RWPE2 (cell line): ENCODE measurements around the gene FAM174C.

ENCODE experiments used
- ATAC-seq: fragments of 200-7000 bp; cut with Tn5 transposase; 3 replicates; pipeline ENCODE4 v1.9.1; 2021; ENCODE audit warnings: low read depth
- DNase-seq: peaks from one replicate; pipeline ENCODE4 v3.0.0-alpha.2; 2020; ENCODE audit warnings: low spot score
- H3K27ac ChIP-seq: fragments of 450-650 bp; 2 replicates; pipeline ENCODE4 v1.5.1; 2017; ENCODE audit warnings: mild to moderate bottlenecking; ENCODE audit not compliant: poor library complexity, severe bottlenecking
- H3K27me3 ChIP-seq: fragments of 250-450 bp; sonication (Bioruptor Pico); 2 replicates; pipeline ENCODE4 v1.5.1; 2021; ENCODE audit warnings: mild to moderate bottlenecking, moderate library complexity; ENCODE audit not compliant: insufficient read depth, poor library complexity, severe bottlenecking
- H3K36me3 ChIP-seq: fragments of 250-450 bp; sonication (Bioruptor Pico); 2 replicates; pipeline ENCODE4 v1.5.1; 2020; ENCODE audit warnings: low read depth, mild to moderate bottlenecking, moderate library complexity
- H3K4me1 ChIP-seq: fragments of 250-450 bp; sonication (Bioruptor Pico); 2 replicates; pipeline ENCODE4 v1.5.1; 2021; ENCODE audit warnings: mild to moderate bottlenecking, moderate library complexity; ENCODE audit not compliant: insufficient read depth, poor library complexity, severe bottlenecking
- H3K4me3 ChIP-seq: fragments of 250-450 bp; sonication (Bioruptor Pico); 2 replicates; pipeline ENCODE4 v1.5.1; 2021; ENCODE audit warnings: mild to moderate bottlenecking, moderate library complexity; ENCODE audit not compliant: severe bottlenecking
- H3K9me3 ChIP-seq: fragments of 250-450 bp; sonication (Bioruptor Pico); 2 replicates; pipeline ENCODE4 v1.5.1; 2021; ENCODE audit warnings: mild to moderate bottlenecking, moderate library complexity; ENCODE audit not compliant: severe bottlenecking
- CTCF ChIP-seq: fragments of 450-650 bp; IDR thresholded peaks from one replicate; pipeline ENCODE4 v1.5.1; 2017; ENCODE audit warnings: mild to moderate bottlenecking, moderate library complexity; ENCODE audit not compliant: poor library complexity, severe bottlenecking

FAM174C gene

GRCh38 chr19:1231729-1232637 is 43.3 kb upstream of the FAM174C start:
- peaks cover 19% of the 10 kb centered on the region for H3K36me3 ChIP-seq
- no peak overlapping the region for H3K4me3 ChIP-seq
- H3K9me3 ChIP-seq = no peaks in the 10 kb centered on the region
- no peaks in the 10 kb centered on the region for H3K27me3 ChIP-seq
- peaks cover 8% of the 10 kb centered on the region for H3K4me1 ChIP-seq
- ATAC-seq (peak; percentile 30; the same call in 2 of the 3 replicates), DNase-seq (no peak)
- H3K27ac ChIP-seq = peak overlapping the region; percentile 45
- no peak for TF ChIP-seq CTCF

- peak; percentile 13 for ATAC-seq
- H3K9me3 ChIP-seq = no peaks in the 10 kb centered on the region
- peaks cover 8% of the 10 kb centered on the region for H3K4me1 ChIP-seq
- DNase-seq = no peak
- H3K36me3 ChIP-seq = peaks cover 19% of the 10 kb centered on the region
- H3K27me3 ChIP-seq = no peaks in the 10 kb centered on the region
- no peak overlapping the region for H3K4me3 ChIP-seq
- no peak for TF ChIP-seq CTCF
- peak overlapping the region; percentile 45 for H3K27ac ChIP-seq
Measured at GRCh38 chr19:1232652-1233072, 42.7 kb upstream of the FAM174C start.

- no peak for DNase-seq
- H3K4me3 ChIP-seq = no peak overlapping the region
- ATAC-seq = no peak
- TF ChIP-seq CTCF = no peak
- no peaks in the 10 kb centered on the region for H3K9me3 ChIP-seq
- peaks cover 17% of the 10 kb centered on the region for H3K36me3 ChIP-seq
- H3K27me3 ChIP-seq = no peaks in the 10 kb centered on the region
- H3K27ac ChIP-seq = peak overlapping the region; percentile 45
- H3K4me1 ChIP-seq = peaks cover 8% of the 10 kb centered on the region
Measured at GRCh38 chr19:1233115-1233667, 42.1 kb upstream of the FAM174C start.

- TF ChIP-seq CTCF = no peak
- H3K36me3 ChIP-seq = peaks cover 16% of the 10 kb centered on the region
- H3K4me3 ChIP-seq = no peak overlapping the region
- DNase-seq (no peak), ATAC-seq (no peak)
- no peaks in the 10 kb centered on the region for H3K27me3 ChIP-seq
- H3K9me3 ChIP-seq = no peaks in the 10 kb centered on the region
- H3K27ac ChIP-seq = no peak overlapping the region
- peaks cover 8% of the 10 kb centered on the region for H3K4me1 ChIP-seq
Measured at GRCh38 chr19:1234051-1234954, 41.0 kb upstream of the FAM174C start.
